ENCODE measurements around the gene GJA4. TPM values are rescaled to one million over a fixed set of nuclear protein-coding genes. Genes with fewer than 3 reads are reported as not detected.

Gene GJA4
- total and polyA plus RNA-seq, 2 of the 13 experiments (the other 11 are each of a cell fraction or from before 2014, with no cell fraction given): not detected

DNA sequence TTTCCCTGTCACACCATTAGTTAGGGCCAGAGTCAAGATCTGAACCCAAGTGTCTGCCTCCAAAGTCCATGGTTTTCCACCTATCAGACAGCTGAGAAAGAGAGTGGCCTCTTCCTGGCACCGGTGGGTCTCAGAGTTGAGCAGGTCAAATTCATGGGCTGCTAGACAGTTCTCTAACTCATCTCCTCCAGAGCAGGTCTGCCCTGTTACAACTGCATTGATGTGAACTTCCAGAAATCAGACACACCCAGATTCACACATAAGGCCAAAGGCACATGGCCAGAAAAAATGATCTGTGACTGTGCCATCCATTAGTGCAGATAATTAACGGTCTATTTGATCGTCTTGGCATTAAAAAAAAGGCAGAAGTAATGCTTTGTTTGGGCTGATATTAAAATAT, 49.3 kb downstream of the GJA4 start (continued):
- no peak for TF ChIP-seq ASH2L (IDR thresholded peaks at IDR 0.05; ENCODE audit: insufficient read length, low read depth, low read length)
- no peak for TF ChIP-seq ZBTB25 (CRISPR knock-in tag; IDR thresholded peaks at IDR 0.05)
- TF ChIP-seq, protein P1, sequence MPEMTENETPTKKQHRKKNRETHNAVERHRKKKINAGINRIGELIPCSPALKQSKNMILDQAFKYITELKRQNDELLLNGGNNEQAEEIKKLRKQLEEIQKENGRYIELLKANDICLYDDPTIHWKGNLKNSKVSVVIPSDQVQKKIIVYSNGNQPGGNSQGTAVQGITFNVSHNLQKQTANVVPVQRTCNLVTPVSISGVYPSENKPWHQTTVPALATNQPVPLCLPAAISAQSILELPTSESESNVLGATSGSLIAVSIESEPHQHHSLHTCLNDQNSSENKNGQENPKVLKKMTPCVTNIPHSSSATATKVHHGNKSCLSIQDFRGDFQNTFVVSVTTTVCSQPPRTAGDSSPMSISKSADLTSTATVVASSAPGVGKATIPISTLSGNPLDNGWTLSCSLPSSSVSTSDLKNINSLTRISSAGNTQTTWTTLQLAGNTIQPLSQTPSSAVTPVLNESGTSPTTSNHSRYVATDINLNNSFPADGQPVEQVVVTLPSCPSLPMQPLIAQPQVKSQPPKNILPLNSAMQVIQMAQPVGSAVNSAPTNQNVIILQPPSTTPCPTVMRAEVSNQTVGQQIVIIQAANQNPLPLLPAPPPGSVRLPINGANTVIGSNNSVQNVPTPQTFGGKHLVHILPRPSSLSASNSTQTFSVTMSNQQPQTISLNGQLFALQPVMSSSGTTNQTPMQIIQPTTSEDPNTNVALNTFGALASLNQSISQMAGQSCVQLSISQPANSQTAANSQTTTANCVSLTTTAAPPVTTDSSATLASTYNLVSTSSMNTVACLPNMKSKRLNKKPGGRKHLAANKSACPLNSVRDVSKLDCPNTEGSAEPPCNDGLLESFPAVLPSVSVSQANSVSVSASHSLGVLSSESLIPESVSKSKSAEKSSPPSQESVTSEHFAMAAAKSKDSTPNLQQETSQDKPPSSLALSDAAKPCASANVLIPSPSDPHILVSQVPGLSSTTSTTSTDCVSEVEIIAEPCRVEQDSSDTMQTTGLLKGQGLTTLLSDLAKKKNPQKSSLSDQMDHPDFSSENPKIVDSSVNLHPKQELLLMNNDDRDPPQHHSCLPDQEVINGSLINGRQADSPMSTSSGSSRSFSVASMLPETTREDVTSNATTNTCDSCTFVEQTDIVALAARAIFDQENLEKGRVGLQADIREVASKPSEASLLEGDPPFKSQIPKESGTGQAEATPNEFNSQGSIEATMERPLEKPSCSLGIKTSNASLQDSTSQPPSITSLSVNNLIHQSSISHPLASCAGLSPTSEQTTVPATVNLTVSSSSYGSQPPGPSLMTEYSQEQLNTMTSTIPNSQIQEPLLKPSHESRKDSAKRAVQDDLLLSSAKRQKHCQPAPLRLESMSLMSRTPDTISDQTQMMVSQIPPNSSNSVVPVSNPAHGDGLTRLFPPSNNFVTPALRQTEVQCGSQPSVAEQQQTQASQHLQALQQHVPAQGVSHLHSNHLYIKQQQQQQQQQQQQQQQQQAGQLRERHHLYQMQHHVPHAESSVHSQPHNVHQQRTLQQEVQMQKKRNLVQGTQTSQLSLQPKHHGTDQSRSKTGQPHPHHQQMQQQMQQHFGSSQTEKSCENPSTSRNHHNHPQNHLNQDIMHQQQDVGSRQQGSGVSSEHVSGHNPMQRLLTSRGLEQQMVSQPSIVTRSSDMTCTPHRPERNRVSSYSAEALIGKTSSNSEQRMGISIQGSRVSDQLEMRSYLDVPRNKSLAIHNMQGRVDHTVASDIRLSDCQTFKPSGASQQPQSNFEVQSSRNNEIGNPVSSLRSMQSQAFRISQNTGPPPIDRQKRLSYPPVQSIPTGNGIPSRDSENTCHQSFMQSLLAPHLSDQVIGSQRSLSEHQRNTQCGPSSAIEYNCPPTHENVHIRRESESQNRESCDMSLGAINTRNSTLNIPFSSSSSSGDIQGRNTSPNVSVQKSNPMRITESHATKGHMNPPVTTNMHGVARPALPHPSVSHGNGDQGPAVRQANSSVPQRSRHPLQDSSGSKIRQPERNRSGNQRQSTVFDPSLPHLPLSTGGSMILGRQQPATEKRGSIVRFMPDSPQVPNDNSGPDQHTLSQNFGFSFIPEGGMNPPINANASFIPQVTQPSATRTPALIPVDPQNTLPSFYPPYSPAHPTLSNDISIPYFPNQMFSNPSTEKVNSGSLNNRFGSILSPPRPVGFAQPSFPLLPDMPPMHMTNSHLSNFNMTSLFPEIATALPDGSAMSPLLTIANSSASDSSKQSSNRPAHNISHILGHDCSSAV (CRISPR knock-in tag; IDR thresholded peaks at IDR 0.05; ENCODE audit: borderline replicate concordance): no peak
- TF ChIP-seq MIER3 (CRISPR knock-in tag; IDR thresholded peaks at IDR 0.05; ENCODE audit: borderline replicate concordance): no peak

Data from HepG2 (cell line).